Activated CD8-positive, alpha-beta memory T cell treated with anti-CD3 and anti-CD28 coated beads, Interleukin-2, amount 10 ng/mL, durations not matched to agents 7 days and 5 days (primary cell): Measurements from ENCODE around the gene RAB30. TPM values are rescaled to one million over a fixed set of nuclear protein-coding genes. Genes with fewer than 3 reads are reported as not detected.
"Not testable (repeated sequence)": the region's sequence is repeated elsewhere in the genome, so short reads cannot be mapped to it uniquely, and the experiment has no call there.

Source experiments
- ATAC-seq: fragments of 150-1000 bp; cut with Tn5 transposase; one replicate; pipeline ENCODE4 v1.10.0; 2021; ENCODE audit warnings: moderate library complexity
- CTCF ChIA-PET: fragments of 350-600 bp; sonication (Branson Sonifier 250); formaldehyde crosslinking; loops from one replicate; lab custom pipeline; 2021; ENCODE audit warnings: antibody characterized with exemption; lab: Charles Lee
- DNase-seq: peaks from one replicate; pipeline ENCODE4 v3.0.0-alpha.2; 2020
- H3K27ac Mint-ChIP-seq: one replicate; pipeline ENCODE4 v1.8.0; 2021; ENCODE audit warnings: mild to moderate bottlenecking, mixed read lengths
- H3K27me3 Mint-ChIP-seq: one replicate; pipeline ENCODE4 v1.8.0; 2021; ENCODE audit warnings: mixed read lengths
- H3K36me3 Mint-ChIP-seq: one replicate; pipeline ENCODE4 v1.8.0; 2021; ENCODE audit warnings: mild to moderate bottlenecking, mixed read lengths
- H3K4me1 Mint-ChIP-seq: one replicate; pipeline ENCODE4 v1.8.0; 2021; ENCODE audit warnings: mixed read lengths
- H3K4me3 Mint-ChIP-seq: one replicate; pipeline ENCODE4 v1.8.0; 2021; ENCODE audit warnings: mild to moderate bottlenecking, moderate library complexity, mixed read lengths
- H3K9me3 Mint-ChIP-seq: one replicate; pipeline ENCODE4 v1.8.0; 2022; ENCODE audit warnings: low read depth, mixed read lengths
- total RNA-seq, 2 experiments: library from RNA; stranded (reverse); gene quantifications; one replicate each; pipeline ENCODE4 v1.2.3, GENCODE V29; 2021

The RAB30 gene
- total RNA-seq, 2 experiments from 2014 or later = 7.0 to 7.7 TPM

DNA sequence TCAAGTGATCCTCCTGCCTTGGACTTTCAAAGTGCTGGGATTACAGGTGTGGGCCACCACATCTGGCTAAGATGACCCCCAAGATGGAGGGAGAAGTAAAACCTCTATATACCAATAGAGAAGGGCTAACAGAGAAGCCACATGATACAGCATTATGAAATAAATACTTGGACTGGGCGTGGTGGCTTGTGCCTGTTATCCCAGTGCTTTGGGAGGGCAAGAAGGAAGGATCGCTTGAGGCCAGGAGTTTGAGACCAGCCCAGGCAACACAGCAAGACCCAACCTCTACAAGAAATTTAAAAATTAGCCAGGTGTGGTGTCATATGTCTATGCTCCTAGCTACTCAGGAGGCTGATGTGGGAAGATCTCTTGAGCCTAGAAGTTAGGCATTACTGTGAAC lies 61.7 kb downstream of the RAB30 start:
- Mint-ChIP-seq H3K27ac (no peak overlapping the region), H3K4me1 (peaks cover 49% of the 10 kb centered on the region), H3K36me3 (peaks cover 3% of the 10 kb centered on the region), H3K4me3 (no peak overlapping the region), H3K9me3 (no peaks in the 10 kb centered on the region), H3K27me3 (no peaks in the 10 kb centered on the region)
- ATAC-seq = no peak
- CTCF ChIA-PET = interaction anchor here (0.8 to 1.1 kb wide), 3 partner anchors 25 to 61 kb away, joined by 3 to 4 read pairs (median 3); no protein-coding TSS in a partner anchor
- no peak for DNase-seq

DNA sequence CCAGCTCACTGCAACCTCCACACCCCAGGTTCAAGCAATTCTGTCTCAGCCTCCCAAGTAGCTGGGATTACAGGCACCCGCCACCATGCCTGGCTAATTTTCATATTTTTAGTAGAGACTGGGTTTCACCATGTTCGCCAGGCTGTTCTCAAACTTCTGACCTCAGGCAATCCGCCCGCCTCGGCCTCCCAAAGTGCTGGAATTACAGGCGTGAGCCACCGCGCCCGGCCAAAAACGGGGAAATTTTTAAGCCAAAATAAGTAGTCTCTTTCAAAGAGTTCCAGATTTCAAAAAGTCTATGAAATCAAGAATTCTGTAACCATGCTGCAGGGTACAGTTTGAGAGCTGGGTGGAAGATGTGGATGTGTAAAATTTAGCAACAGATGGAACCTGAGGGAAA lies 62.6 kb downstream of the RAB30 start:
- not testable (repeated sequence) for H3K36me3 Mint-ChIP-seq, H3K4me3 Mint-ChIP-seq, H3K9me3 Mint-ChIP-seq, DNase-seq, ATAC-seq, H3K27ac Mint-ChIP-seq, H3K27me3 Mint-ChIP-seq
- H3K4me1 Mint-ChIP-seq = peaks cover 51% of the 10 kb centered on the region
- CTCF ChIA-PET = interaction anchor here (0.5 to 1.2 kb wide), 4 partner anchors 8 to 43 kb away, joined by 3 read pairs; no protein-coding TSS in a partner anchor

DNA sequence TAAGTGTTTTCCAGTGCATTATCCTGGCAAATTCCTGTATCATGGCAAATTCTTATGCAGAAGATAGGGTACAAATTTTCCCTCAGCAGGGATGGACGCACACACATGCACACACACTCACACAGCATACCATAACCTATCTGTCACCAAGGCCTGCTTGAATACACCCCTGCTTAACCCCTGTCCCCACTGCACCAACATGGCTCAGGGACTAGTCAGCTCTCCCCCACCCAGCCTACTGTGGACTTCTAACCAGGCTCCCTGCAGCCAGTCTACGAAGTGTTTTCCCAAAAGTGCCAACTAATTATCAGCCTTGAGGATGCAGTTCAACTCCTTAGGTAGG lies 63.1 kb downstream of the RAB30 start:
- peaks cover 3% of the 10 kb centered on the region for H3K36me3 Mint-ChIP-seq
- CTCF ChIA-PET = interaction anchor here (1.0 to 1.2 kb wide), 2 partner anchors 22 to 43 kb away, joined by 3 read pairs; no protein-coding TSS in a partner anchor
- H3K9me3 Mint-ChIP-seq = no peaks in the 10 kb centered on the region
- ATAC-seq = no peak
- H3K27ac Mint-ChIP-seq = no peak overlapping the region
- no peaks in the 10 kb centered on the region for H3K27me3 Mint-ChIP-seq
- no peak for DNase-seq
- H3K4me1 Mint-ChIP-seq = peaks cover 49% of the 10 kb centered on the region
- H3K4me3 Mint-ChIP-seq = no peak overlapping the region

DNA sequence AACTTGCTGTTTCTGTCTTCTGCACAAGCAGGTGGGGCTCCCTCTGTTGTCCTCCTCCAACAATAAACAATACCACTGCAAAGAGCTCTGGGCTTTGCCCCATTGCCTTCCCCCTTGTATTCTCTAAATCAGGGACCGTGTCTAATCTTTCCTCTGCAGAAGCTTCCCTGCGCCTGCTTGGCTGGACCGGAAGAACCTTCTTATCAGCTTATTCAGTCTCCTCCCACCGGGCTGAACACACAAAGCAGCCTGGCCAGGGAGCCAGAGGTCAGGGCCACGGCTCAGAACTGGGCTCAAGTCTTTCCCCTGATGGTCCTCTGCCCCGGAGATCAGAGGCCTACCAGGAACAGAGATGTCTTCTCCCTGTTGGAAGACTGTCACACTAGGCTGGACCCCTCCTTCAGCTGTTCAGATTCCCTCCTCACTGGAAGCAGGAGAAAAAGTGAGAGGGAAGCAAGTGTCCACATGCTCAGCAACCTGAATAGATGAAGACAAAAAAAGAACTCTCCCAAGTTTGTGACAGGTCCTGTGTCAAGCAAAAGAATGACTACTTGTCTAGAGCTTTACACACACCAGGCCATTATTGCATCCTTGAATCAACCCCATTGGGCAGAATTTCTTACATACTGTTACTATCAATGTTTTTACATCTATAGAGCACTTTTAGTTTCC lies 63.7 kb downstream of the RAB30 start:
- H3K27ac Mint-ChIP-seq = no peak overlapping the region
- H3K36me3 Mint-ChIP-seq = peaks cover 3% of the 10 kb centered on the region
- no peak overlapping the region for H3K4me3 Mint-ChIP-seq
- CTCF ChIA-PET = interaction anchor here (0.7 to 1.8 kb wide), 6 partner anchors 9 to 113 kb away, joined by 3 to 5 read pairs (median 4); no protein-coding TSS in a partner anchor
- H3K27me3 Mint-ChIP-seq = no peaks in the 10 kb centered on the region
- ATAC-seq = no peak
- no peak for DNase-seq
- H3K9me3 Mint-ChIP-seq = no peaks in the 10 kb centered on the region
- peaks cover 49% of the 10 kb centered on the region for H3K4me1 Mint-ChIP-seq

DNA sequence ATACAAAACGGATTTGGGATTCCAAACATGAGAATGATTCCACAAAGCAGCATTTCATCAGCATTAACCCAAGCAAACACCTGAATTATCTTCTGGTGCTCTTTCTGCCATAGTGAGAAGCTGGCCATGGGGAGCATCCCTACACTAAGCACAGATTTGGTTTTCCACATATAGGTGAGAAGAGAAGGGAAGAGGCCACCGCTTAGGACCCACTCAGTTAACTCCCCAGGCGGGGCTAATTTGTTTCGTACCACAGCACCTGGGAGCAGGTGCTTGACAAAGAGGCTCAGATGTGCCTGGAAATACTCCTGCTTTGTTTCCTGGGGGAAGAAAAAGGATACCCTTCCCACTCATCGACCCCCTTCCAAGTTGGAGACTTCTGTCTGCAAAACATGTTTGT lies 64.2 kb downstream of the RAB30 start:
- DNase-seq (no peak), ATAC-seq (no peak)
- Mint-ChIP-seq H3K4me3 (no peak overlapping the region), H3K9me3 (no peaks in the 10 kb centered on the region), H3K27me3 (no peaks in the 10 kb centered on the region), H3K36me3 (peaks cover 3% of the 10 kb centered on the region), H3K4me1 (peaks cover 49% of the 10 kb centered on the region), H3K27ac (no peak overlapping the region)
- CTCF ChIA-PET = interaction anchor here (0.7 to 1.8 kb wide), 6 partner anchors 9 to 113 kb away, joined by 3 to 5 read pairs (median 4); no protein-coding TSS in a partner anchor

DNA sequence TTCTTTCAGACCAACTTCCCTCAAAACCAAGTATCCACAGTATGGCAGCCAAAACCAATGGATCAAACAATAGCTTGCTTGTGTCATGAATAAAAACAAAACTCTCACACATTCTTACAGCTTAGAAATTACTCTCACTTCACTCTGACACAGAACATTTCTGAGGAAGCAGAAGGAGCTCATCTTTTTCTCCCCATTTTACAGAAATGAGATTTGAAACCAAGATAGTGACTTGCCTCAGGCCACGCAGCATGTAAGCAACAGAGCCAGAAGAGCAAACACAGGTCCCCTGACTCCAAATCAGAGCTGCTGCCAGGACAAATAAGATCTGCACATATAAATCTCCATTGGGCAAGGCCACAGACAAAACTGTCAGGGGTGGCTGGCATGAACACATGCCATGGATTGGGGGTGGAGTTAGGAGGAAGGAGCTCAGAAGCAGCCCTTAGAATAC lies 64.8 kb downstream of the RAB30 start:
- H3K4me3 Mint-ChIP-seq = peak overlapping the region; percentile 6
- peaks cover 53% of the 10 kb centered on the region for H3K4me1 Mint-ChIP-seq
- H3K36me3 Mint-ChIP-seq = peaks cover 3% of the 10 kb centered on the region
- H3K27ac Mint-ChIP-seq = peak overlapping the region; percentile 45
- DNase-seq = no peak
- peak; percentile 69 for ATAC-seq
- CTCF ChIA-PET = interaction anchor here (1.1 to 1.8 kb wide), 6 partner anchors 9 to 56 kb away, joined by 3 to 4 read pairs (median 4); no protein-coding TSS in a partner anchor
- H3K27me3 Mint-ChIP-seq = no peaks in the 10 kb centered on the region
- no peaks in the 10 kb centered on the region for H3K9me3 Mint-ChIP-seq

DNA sequence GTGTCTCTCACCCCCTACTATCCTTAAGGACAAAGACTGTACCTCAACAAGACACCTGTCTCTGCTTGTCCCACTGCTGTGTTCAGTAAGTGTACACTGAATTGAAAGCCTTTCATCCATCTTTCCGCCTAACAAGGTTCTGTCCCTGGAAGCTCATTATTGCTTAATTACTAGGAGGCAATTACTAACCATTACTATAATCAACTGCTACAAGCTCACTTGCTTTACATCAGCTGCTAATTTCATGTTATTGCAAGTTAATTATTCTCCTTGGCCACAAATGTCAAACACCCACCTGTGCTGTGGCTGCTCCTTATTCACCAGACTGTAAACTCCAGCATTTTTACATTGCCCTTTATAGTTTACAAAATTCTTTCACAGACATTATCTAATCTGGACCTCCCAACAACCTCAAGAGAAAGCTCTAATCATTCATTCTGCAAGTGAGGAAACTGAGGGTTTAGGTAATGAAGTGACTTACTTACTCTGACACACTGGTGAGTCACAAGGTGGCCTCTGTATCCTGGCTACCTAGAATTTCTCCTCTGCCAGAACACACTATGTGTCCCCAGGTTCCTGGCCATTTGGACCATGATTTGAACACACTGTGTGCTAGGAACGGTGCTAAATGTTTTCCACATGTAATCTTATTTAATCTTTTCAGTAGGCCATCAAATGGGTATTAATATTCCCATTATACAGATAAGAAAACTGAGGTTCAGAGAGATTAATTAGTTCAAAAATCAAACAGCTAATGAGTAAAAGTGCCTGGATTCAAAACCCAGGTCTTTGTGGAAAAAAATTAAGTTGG lies 66.7 kb downstream of the RAB30 start:
- no peaks in the 10 kb centered on the region for H3K9me3 Mint-ChIP-seq
- H3K4me1 Mint-ChIP-seq = peaks cover 44% of the 10 kb centered on the region
- peaks cover 3% of the 10 kb centered on the region for H3K36me3 Mint-ChIP-seq
- CTCF ChIA-PET = interaction anchor here (0.9 to 1.7 kb wide), 2 partner anchors 9 to 190 kb away, joined by 3 to 5 read pairs; no protein-coding TSS in a partner anchor
- no peak overlapping the region for H3K4me3 Mint-ChIP-seq
- H3K27ac Mint-ChIP-seq = no peak overlapping the region
- ATAC-seq (no peak), DNase-seq (no peak)
- no peaks in the 10 kb centered on the region for H3K27me3 Mint-ChIP-seq

DNA sequence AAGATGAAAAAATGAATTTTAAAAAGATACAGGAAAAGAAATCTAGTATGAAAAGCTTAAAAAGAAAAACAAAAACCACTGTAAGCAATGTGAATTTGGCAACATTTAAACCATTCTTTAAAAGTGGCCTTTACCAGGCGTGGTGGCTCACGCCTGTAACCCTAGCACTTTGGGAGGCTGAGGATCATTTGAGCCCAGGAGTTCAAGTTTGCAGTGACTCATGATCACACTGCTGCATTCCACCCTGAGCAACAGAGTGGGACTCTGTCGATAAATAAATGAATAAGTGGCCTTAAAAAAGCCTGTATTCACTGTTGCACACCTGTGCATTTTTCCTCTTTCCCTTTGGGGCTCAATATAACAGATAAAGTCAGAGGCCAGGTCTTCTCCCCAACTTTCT lies 69.2 kb downstream of the RAB30 start:
- H3K27ac Mint-ChIP-seq = no peak overlapping the region
- no peaks in the 10 kb centered on the region for H3K9me3 Mint-ChIP-seq
- no peaks in the 10 kb centered on the region for H3K36me3 Mint-ChIP-seq
- peaks cover 42% of the 10 kb centered on the region for H3K4me1 Mint-ChIP-seq
- H3K4me3 Mint-ChIP-seq = no peak overlapping the region
- H3K27me3 Mint-ChIP-seq = no peaks in the 10 kb centered on the region
- CTCF ChIA-PET = no interaction called here
- no peak for ATAC-seq
- DNase-seq = no peak

DNA sequence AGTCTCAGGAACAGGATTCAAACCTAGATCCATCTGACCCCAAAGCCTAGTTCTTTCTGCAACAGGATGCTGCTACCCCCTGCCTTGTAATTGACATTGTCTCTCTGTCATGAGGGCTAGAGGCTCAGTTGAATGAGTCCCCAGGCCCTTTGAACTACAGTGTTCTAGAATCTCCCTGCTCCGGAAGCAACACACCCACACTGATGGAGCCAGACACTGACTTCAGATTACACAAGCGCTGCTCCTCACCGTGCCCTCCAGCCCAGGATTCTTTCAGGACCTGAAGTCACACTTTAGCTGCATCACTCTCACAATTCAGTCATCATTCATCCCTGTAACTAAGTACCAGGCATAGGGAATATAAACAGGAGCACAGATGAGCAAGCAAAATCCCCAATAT lies 69.6 kb downstream of the RAB30 start:
- CTCF ChIA-PET = interaction anchor here (1.7 kb wide), 1 partner anchor 135 kb away, joined by 4 read pairs; no protein-coding TSS in a partner anchor
- no peaks in the 10 kb centered on the region for H3K27me3 Mint-ChIP-seq
- no peaks in the 10 kb centered on the region for H3K9me3 Mint-ChIP-seq
- ATAC-seq (no peak), DNase-seq (no peak)
- no peak overlapping the region for H3K27ac Mint-ChIP-seq
- no peak overlapping the region for H3K4me3 Mint-ChIP-seq
- H3K36me3 Mint-ChIP-seq = no peaks in the 10 kb centered on the region
- peaks cover 44% of the 10 kb centered on the region for H3K4me1 Mint-ChIP-seq

DNA sequence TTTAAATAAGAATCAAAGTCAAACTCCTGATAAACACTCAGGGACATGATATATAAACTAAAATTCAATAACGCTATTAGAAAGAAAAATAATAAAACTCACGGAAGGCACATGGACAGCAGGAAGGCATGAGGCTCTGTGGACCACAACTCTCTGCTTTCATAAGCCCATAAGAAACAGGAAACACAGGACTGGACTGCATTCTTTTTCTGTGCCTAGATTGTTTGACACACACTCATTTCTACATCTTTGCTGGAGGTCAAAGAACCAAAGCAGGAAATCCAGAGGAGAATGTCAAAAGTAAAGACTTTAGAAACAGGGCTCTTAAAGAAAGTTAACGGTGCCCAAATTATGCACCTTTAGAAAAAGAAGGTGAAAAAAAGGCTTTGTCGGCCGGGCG lies 71.3 kb downstream of the RAB30 start:
- Mint-ChIP-seq H3K27ac (no peak overlapping the region), H3K36me3 (no peaks in the 10 kb centered on the region), H3K4me1 (peaks cover 46% of the 10 kb centered on the region), H3K4me3 (no peak overlapping the region), H3K27me3 (no peaks in the 10 kb centered on the region), H3K9me3 (no peaks in the 10 kb centered on the region)
- no peak for ATAC-seq
- no peak for DNase-seq
- CTCF ChIA-PET = interaction anchor here (0.7 to 1.7 kb wide), 2 partner anchors 33 to 133 kb away, joined by 3 to 4 read pairs; no protein-coding TSS in a partner anchor

DNA sequence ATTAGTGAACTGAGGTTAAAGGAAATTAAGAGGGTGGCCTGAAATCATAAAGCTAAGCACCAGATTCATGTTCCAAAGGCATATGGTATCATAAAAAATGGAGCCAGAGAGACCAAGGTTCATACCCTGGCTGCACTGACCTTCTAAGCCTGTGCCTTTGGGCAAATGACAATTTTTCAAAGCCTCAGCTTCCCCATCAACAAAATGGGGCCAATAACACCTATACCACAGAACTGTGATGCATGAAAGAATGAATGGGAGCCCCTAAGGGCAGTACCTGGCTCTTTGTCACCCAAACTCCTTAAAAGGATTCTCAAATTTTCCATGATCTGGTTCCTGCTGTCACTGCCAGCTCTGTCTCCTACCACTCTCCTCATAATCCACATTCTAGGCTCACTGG lies 72.5 kb downstream of the RAB30 start:
- no peak overlapping the region for H3K27ac Mint-ChIP-seq
- no peak overlapping the region for H3K4me3 Mint-ChIP-seq
- H3K9me3 Mint-ChIP-seq = no peaks in the 10 kb centered on the region
- H3K27me3 Mint-ChIP-seq = no peaks in the 10 kb centered on the region
- CTCF ChIA-PET = no interaction called here
- H3K4me1 Mint-ChIP-seq = peaks cover 41% of the 10 kb centered on the region
- DNase-seq = no peak
- H3K36me3 Mint-ChIP-seq = peaks cover 4% of the 10 kb centered on the region
- no peak for ATAC-seq

DNA sequence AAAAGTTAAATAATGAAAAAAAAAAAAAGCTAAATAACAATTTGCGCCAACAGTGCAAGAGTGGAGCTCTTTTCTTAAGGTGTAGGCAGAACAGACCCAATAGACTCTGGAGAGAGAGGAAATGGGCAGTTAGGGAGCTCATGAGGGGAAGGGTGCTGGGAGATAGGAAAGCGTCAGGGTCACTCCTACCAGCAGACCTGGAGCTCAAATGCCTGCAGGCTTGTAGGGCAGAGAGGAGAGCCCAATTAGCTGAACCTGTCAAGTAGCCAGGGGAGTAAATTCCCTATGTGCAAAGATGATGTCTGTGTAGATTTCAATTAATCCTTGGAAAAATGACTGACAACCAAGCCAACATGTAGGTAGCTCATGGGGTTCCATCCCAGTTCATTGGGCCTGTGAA lies 73.0 kb downstream of the RAB30 start:
- Mint-ChIP-seq H3K4me3 (no peak overlapping the region), H3K27me3 (no peaks in the 10 kb centered on the region), H3K9me3 (no peaks in the 10 kb centered on the region), H3K4me1 (peaks cover 42% of the 10 kb centered on the region), H3K27ac (no peak overlapping the region), H3K36me3 (peaks cover 6% of the 10 kb centered on the region)
- CTCF ChIA-PET = interaction anchor here (0.7 to 1.0 kb wide), 2 partner anchors 10 to 251 kb away, joined by 3 read pairs; no protein-coding TSS in a partner anchor
- DNase-seq (no peak), ATAC-seq (no peak)

DNA sequence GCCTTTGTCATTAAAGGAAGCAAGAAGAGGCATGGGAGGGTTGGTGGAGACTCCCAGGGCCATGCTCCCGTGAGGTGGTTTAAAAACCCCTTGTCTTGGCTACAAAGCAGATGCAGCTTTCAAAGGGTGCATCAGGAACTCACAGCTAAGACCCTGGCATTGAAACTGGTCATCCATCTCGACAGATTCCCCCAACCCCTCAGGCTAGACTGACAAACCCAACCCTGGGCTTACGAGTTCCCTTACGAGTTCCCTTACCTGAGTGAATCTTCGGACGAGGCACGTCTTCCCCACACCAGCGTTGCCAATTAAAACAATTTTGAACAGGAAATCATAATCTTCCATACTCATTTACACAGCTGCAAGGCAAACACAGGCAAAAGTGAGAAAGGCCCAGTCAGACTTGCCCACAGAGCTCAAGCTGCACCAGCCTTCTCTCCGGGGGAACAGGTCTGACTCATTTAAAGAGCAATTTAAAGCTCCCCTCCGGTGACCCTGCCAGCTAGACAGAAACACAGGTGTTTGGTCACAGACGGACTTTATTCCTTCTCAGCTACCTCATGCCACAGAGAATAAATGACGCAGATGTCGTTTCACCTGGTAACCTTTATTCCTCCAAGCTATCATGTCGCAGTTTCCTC lies 74.6 kb downstream of the RAB30 start:
- CTCF ChIA-PET = interaction anchor here (1.3 kb wide), 1 partner anchor 10 kb away, joined by 3 read pairs; no protein-coding TSS in a partner anchor
- Mint-ChIP-seq H3K27ac (no peak overlapping the region), H3K36me3 (peaks cover 7% of the 10 kb centered on the region), H3K9me3 (no peaks in the 10 kb centered on the region), H3K4me3 (no peak overlapping the region), H3K4me1 (peaks cover 40% of the 10 kb centered on the region), H3K27me3 (no peaks in the 10 kb centered on the region)
- ATAC-seq = peak; percentile 77
- peak; percentile 57 for DNase-seq
